HG03159 (cell line): ENCODE data around the gene EID3.
"Not testable (repeated sequence)": the region's sequence is repeated elsewhere in the genome, so short reads cannot be mapped to it uniquely, and the experiment has no call there.

Experiments used
- ATAC-seq: cut with Tn5 transposase; IDR thresholded peaks from one replicate; pipeline ENCODE4 v1.9.1; 2021; ENCODE audit warnings: mild to moderate bottlenecking, moderate library complexity; ENCODE audit not compliant: unreplicated experiment

EID3 gene

DNA sequence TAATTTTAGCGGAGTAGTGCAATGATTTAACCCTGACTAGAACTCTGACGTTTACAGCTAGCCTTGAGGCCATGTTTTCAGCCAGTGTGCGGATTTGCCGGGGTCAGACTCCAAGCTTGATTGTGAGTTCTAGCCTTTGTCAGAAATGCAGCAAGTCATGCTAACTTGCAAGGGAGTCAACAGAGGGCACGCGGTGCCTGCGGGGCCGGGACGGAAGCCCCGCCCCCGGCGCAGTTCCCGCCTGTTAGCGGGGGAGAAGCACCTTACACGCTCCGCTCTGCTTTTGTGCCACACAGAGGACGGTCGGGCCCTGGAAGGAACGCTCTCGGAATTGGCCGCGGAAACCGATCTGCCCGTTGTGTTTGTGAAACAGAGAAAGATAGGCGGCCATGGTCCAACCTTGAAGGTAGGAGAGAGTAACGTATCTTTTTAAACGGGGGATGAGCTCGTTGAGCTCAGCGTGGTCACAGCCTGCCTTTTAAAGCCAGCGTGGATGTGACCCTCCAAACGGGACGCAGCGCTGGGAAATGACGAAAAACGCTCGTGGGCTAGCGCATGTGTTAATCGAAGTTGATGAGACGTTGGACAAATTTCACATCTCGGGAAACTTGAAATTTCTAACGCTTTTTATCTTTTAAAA lies 14.8 kb upstream of the EID3 start:
- ATAC-seq: peak; percentile 50

DNA sequence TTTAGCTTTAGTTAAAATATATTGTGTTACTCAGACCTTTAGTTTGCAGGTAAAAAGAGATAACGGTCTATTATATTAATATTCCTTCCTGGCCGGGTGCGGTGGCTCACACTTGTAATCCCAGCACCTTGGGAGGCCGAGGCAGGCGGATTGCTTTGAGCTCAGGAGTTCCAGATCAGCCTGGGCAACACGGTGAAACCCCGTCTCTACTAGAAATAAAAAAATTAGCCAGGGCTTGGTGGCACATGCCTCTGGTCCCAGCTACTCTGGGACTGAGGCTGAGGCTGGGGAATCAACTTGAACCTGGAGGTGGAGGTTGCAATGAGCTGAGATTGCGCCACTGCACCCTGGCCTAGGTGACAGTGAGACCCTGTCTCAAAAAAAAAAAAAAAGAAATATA lies 13.2 kb upstream of the EID3 start:
- no peak for ATAC-seq

DNA sequence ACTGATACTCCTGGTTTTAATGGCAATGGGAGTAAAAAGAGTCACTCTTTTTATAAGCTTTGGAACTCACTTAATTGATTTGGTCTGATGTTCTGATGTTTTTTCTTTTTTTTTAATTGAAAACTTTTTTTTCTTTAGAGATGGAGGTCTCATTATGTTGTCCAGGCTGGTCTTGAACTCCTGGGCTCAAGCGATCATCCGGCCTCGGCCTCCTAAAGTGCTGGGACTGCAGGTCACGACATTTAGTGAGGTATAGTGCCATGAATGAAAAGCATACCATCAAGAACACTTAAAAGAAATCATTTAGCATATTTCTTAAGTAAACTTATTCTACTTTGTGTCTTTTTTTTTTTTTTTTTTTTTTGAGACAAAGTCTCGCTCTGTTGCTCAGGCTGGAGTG lies 12.7 kb upstream of the EID3 start:
- no peak for ATAC-seq

DNA sequence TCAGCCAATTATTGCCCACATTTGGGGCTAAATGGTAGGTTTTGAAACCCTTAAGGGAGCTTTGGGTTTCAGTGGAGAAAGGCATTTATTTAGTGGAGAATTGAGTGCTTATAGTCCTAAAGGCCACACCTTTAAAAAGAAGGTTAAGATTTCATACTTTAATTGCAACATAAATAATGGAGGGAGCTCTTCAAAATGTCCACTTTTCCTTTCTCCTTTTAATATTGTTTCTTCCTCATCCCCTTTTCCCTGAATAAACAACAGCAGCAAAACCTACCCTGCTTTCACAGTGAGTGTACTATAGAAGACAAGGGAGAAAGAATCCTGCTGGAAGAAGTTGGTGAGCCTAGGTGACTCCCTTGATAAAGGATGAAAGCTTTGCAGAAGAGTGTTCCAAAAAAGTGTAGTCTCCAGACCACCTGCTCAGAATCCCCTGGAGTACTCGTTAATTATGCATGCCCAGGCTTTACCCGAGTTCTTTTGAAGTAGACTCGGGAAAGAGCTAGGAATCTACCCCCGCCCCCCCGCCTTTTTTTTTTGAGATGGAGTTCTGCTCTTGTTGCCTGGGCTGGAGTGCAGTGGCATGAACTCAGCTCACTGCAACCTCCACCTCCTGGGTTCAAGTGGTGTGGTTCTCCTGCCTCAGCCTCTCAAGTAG lies 11.5 kb upstream of the EID3 start:
- ATAC-seq: no peak

DNA sequence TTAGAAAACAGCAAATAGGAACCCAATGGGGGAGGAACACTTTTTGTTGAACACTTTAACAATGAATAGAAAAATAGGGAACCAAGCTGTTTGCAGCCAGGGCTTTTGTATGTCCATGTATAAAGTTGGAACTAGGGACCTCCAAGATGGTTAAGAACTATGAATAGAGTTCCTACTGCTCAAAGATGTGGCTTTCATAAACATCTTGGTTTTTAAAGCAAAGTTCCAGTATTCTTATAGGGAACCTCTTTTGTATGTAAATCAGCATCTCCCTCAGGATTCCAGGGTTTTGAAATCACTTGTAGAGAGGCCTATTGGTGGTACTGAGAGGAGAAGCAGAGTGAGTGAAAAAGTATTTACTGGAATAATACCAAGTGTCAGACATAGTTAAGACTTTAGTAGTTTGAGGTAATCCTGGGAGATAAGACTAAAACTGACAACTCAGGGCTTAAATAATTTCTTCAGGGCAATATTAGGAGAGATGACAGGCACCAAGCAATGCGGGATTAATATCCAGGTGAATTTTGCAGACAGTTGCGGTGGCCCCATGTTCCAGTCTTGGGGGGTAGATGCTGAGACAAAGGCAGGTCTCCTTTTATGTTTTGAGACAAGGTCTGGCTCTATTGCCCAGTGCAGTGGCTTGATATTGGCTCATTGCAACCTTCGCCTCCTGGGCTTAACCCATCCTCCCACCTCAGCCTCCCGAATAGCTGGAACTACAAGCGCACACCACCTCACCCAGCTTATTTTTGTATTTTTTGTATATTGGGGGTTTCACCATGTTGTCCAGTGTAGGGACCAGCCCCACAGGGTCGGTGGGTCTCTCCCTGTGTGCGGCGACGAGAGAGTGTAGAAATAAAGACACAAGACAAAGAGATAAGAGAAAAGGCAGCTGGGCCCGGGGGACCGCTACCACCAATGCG lies 10.4 kb upstream of the EID3 start:
- ATAC-seq: no peak

DNA sequence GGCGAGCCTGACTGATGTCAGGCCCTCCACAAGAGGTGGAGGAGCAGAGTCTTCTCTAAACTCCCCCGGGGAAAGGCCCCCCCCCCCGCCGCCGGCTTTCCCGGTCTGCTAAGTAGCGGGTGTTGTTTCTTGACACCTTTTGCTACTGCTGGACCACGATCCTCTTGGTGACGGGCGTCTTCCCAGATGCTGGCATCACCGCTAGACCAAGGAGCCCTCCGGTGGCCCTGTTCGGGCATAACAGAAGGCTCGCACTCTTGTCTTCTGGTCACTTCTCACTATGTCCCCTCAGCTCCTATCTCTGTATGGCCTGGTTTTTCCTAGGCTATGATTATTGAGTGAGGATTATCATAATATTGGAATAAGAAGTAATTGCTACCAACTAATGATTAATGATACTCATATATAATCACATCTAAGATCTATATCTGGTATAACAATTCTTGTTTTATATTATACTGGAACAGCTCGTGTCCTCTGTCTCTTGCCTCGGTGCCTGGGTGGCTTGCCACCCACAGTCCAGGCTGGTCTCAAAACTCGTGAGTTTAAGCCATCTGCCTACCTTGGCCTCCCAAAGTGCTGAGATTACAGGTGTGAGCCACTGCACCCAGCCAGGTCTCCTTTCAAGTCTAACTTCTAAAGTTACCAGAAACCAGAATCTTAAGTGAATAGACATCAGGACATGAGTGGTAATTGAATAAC lies 9.2 kb upstream of the EID3 start:
- ATAC-seq: not testable (repeated sequence)

DNA sequence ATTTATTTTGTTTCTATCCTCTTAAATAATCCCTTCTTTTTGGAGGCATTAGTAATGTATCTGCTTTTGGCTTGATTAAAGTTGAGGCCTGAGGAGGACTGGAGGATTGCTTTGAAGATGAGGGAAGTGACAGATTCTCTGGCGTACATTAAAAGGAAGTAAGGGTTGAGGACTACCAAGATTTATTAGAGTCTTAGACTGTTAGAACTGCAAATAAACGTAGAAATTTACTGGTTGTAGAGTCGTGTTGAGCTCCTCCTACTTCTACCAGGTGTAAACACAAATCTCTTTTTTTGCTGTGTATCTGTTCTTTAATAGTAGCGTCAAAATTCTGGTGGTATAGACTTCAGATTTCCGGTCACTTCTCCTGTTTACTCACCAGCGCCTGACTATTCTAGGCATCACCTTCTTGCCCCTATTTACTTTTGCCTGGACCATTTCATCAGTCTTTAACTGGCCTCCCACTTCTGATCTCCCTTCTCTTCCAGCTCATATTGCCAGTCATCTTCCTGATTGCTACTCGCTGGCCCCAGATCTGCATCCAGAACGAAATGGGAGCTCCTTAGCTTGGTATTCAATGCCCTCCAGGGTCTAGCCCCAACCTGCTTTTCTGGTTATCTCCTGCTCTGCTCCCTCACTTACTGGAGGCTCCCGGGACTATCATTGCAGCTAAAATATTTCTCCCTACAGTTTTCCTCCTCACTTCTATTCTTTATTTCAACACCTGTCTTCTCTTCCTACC lies 8.4 kb upstream of the EID3 start:
- no peak for ATAC-seq

DNA sequence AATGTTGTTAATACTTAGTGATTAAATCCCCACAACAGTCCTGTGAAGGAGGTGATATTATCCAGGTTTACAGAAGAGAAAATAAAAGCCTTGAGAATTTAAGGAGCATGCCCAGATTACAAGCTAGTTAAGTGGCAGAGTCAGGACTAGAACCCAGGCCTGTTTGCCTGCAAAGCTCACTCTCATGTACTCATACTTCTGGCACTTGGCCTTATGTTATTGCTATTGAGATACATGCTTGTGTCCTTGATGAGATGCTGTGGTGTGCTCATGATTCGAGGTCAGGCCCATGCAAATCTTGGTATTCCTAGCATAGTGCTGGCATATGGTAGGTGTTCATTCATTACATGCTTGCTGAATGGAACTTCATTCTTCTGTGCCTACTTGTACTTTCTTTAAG lies 7.6 kb upstream of the EID3 start:
- ATAC-seq: no peak

DNA sequence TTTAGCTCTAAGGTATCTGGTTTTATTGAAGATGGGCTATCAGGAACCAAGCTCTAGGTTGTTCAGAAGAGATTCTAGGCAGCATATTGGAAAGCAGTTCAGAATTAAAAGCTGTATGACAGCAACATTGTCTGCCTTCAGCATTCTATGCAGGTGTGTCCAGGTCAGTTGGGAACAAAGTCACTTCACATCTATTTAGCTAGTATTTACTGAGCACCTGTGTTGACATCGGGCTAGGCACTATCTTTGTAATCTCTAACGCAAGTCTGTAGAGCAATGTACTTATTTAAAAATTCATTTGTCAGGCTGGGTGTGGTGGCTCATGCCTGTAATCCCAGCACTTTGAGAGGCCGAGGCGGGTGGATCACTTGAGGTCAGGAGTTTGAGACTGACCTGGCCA lies 6.8 kb upstream of the EID3 start:
- no peak for ATAC-seq

DNA sequence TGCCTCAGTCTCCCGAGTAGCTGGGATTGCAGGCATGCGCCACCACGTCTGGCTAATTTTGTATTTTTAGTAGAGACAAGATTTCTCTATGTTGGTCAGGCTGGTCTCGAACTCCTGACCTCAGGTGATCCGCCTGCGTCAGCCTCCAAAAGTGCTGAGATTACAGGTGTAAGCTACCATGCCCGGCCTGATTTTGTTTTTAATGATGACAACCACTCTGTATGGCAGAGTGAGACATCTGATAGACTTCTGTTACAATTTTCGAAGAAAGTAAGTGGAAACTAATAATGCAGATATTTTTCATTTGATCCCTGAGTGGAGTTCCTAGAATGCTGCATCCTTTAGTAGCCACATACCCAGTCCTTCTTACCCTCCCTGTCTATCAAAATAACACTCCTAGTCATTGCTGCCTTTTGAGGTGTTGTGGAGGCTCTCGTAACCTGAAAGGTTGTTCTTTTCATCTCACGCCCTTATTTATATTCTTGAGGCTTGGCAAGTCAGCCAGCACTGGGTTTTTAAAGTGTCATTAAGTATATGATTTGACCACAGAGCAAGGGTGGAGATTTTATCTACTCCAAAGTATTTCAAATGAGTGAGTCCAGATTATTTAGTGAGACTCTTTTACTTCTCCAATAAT lies 5.9 kb upstream of the EID3 start:
- ATAC-seq: no peak

DNA sequence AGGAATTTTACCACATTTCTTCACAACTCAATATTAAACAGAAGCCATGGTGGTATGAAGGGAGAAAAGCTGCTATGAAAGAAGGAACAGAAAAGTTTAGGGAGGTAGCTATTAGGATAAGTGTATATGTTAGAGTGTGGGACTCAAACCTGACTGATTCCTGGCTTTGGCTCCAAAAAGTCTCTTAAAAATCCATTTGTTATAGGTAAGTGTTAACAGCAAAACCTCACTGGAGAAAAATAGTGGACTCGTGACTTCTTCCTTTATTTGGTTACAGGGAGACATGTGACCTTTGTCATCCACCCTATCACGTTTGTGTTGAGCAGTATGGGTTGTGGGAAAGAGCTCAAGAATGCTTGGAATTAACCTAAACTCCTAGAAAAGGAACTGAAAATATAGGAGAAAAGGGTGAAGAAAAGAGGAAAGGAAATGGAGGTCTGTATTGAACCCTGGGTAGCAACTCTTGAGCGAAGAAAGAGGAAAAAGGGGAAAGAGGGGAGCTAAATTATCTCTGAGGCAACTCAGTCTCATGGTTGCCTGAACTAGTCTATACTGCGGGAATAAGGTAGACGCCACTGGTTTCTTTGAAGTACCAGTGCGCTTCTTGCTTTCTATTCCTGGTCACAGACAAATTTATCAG lies 3.6 kb upstream of the EID3 start:
- ATAC-seq: no peak

DNA sequence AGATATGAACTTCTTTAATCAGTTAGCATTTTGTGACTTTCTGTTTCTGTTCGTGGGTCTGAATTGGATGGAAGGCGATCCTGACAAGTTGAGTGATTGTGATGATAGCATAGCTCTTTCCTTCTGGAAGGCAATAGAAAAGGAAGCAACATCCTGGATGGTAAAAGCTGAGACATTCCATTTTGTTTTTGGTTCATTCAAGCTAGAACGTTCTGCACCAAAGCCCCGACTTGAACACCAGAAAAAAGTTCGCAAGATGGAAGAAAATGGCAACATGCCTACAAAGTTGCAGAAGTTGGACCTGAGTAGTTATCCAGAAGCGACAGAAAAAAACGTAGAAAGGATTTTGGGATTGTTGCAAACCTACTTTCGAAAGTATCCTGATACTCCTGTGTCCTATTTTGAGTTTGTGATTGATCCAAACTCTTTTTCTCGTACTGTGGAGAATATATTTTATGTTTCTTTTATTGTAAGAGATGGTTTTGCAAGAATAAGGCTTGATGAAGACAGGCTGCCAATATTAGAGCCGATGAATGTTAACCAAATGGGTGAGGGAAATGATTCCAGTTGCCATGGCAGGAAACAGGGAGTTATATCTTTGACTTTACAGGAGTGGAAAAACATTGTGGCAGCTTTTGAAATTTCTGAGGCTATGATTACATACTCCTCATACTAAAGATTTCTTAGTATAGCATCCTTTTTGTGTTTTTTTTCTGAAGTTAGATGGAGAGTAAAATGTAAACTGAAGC lies 896 bp downstream of the EID3 start:
- ATAC-seq: no peak

DNA sequence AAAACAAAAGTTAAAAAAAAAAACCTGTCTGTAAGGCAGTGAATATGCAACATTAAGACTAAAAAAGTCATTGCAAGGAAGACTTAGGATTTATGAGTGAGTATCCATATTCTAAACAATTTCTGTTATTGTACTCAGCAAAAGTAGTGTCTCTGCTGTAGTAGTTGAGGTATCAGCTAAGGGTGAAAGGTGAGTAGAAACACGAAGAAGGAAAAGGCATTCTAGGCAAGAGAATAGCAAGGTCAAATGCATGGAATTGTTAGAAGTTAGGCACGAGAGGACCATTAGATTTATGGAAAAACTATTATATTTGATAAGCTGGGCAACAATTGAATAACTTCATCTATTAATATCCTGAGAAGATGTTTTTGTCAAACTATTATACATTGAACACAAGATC lies 1.8 kb downstream of the EID3 start:
- no peak for ATAC-seq

DNA sequence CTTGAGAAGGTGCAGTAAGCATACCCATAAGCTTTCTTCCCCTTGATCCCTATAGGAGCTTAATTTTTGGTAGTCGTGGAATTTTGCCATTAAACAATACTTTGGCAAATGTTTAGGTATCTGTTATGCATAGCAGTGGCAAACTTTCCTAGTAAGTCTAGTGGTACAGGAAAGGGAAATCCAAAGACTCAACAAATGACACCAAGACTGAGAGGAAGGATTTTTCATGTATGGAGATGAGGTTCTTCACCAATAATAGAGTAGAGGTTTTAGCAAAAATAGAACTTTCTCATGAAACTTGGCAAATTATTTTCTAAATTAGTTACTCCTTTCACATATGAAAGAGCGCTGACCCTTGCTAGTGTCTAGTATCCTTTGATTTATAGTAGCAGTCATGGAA lies 2.8 kb downstream of the EID3 start:
- ATAC-seq: no peak

DNA sequence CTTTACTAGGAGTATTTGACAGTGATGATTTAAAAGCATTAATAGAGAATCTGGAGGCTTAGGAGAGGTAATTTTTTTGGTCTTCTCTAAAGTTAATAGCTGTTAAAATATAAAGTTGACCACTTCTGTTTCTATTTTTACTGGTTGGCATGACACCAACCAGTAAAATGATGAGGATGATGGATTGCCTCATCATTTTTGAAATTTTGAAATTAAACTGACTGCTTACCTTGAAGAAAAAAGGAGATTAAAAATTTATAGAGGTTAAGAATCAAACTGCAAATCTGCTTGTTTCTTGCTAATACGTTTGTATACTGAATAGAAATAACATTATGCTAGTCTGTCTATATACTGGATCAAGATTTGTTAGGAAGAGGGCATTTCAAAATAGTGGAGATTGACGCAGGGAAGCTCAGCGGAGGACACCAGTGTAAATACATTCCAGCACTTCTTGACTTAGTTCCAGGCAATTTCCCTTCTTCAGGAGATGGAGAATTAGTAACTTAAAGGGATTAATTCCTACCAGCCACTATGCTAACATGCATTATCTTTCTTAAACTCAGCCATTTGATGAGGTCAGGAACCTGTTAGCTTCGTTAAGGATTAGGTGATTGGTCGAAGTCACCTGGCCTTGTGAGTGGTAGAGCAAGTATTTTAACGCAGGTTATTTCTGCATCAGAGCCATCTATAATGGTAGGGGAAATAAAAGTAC lies 3.6 kb downstream of the EID3 start:
- no peak for ATAC-seq

DNA sequence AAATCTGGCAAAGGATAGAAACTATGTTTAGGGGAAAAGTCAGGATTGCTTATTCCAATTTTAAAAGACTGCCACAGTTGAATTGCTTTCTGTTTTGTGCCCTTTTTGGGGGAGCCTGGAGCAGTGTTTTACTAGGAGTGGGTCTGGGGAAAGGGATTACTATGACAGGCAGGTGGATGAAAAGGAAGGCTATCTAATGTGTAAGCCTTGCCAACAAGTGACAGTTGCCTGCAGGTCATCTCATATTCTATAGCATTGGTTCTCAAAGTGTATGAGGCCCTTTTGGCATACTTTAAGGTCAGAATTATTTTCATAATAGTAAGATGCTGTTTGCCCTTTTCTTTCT lies 4.1 kb downstream of the EID3 start:
- ATAC-seq: no peak

DNA sequence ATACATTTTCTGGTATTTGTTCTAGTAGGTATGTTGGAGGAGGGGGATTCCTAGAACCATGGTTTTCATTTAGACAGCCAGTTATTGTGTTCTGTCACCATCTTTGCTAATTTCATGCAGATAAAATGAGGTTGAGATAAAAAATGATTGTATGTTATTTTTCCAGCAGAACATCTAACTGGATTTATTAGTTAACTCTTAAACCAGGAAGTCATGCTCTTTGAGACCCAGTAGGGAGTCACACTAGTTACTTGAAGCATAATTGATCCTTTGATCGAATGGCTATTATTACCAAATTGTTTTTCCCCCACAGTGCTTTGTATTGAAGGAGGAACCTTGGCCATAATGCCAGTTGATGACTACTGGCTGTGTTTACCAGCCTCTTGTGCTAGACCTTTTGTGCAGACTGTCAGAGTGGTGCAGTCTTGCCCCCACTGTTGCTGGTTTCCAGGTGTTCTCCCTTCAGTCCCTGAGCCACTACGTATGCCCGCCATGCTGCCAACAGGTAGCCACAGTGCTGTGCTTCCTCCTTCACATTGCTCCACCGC lies 6.0 kb downstream of the EID3 start:
- no peak for ATAC-seq
